GOT3 (cell line): ENCODE data around the gene NFIB.

Experiments used
- DNase-seq: peaks from one replicate; lab custom pipeline; 2025; ENCODE audit warnings: mixed read lengths; lab: John Stamatoyannopoulos, UW

NFIB gene

DNA sequence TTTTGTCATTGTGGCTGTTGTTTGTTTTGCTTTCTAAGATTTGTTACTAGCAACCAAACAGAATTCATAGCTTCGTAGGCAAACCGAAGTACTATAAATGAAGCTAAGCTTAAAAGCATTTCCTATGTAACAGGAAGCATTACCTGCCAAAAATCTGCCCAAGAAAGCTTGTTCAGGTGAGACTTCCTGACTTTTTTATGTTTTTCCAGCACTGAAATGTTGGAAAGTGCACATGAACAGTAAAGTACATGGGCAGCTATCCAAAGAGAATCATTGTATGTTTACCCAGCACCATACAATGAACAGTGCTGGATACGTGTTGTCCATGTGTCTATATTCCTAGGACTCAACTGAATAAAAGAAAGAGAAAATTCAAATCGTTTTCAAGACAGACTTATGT lies 247.1 kb downstream of the NFIB start:
- no peak for DNase-seq

DNA sequence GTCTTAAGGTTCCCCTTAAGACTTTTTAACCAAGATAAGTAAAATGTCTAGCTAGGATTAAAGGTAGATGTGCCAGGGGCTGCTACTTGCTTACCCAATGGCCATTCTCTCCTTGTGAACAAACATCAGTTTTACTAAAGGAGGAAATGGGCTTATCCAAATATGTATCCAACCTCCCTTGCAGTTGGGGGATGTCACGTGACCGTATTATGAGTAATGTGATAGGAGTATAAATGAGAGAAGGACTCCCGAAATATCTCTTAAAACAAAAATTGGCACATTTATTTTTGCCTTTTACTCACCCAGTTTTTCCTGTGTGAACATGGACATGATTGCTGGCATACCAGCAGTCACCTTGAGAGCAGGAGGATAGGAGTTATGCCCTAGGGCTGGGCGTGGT lies 247.9 kb downstream of the NFIB start:
- DNase-seq = no peak

DNA sequence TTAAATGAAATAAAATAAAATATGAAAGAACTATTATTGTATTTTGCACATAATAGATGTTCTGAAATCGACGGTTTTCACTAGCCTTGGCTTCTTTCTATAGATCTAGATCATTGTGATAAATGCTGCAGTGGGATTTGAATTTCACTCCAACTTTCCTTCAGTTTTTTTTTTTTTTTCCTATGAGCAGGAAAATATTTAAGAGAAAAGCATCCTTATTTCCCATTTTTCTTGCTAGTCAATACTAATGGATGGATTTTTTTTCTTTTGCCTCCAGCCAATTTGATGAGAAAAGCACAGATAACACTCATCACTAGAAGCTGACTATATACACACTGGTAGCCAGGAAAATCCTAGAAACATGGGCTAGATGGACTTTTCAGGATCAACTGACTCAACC lies 249.0 kb downstream of the NFIB start:
- no peak for DNase-seq

DNA sequence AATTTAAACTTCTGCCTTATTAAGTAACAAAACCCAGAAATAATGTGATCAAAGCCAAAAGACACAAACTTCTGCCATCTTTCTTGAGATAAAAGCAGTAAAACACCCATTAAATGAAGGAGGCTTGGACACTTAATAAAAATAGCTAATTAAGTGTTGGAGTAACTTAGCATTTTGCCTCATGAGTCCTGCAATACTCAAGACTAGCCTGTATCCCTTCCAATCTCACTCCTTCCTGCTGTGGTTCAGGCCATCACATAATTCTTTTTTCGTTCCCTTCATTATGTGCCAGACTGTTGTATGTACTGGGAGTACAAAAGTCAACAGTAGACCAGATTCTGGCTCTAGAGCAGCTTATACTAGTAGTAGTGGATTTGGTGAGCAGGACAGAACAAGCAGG lies 250.2 kb downstream of the NFIB start:
- no peak for DNase-seq

DNA sequence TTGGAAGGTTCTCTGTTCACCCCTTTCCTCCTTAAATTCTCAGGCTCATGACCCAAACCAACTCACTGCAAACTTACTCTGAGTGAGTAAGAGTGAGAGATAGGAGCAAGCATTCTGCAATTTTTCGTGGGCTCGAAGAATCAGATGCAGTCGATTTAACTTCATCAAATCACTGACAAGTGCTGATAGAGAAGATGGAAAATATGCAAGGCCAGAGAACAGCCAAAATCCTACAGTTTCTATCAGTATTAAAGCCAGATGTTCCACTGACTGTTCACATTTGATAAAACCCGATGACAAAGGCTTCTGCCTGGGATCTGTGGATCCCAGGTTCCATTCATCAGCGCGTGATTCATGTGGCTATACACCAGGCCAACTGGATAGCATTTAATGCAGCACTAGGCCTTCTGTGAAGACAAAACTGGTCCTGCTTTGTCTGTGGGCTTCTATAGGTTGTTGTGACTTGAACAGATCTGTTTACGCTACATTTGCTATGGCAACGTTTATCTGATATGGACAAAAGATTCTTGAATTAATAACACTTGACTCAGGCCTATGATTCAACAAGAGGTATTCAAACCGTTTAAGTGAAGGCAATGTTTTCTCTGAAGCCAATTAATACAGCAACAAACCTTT lies 251.2 kb downstream of the NFIB start:
- DNase-seq = no peak

DNA sequence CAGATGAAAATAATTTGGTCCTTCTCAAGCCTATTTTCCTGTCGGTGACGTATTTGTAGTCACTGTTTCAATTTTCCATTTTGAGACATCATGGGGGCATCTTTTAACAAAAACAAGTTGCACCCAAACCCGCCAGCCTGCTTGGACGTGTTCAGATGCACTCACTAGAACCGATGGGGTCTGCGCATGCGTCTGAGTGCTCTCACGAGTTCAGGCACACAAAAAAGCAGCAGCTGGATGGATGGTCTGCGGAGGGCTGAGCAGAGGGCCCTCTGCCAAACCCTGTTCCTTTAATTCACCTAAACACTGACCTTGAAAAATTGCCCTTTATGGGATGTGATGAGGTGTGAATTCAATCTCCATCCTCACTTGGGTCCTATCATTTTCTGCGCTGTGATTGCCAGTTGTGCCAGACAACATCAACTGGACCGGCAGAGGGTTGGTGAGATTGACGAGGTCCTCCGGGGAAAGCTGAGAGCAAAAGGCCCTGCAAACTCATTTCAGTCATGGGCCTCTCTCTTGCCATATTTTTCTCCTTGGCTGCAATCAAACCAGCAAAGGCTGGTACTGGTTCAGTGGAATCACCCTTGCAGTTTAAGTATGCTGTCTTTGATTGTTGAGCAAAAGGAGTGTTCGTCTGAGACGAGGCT lies 251.9 kb downstream of the NFIB start:
- DNase-seq = no peak

DNA sequence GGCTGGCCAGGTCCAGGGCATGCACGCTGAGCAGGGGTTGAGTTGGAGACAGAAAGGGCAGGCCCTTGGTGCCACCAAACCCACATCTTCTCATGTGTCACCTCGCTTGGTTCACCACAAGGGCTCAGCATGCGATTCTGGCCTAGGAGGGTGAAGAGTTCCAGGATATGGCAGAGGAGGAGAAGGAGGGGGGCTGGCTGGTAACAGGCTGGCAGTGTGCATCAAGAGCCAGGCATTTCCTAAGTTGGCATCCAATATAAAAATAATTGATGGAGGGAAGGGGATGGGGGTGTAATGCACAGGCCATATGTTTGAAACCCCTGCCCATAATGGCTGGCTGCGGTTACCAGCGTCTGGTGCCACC lies 255.6 kb downstream of the NFIB start:
- DNase-seq = no peak

GRCh38 chr9:14057368-14058324 lies 256.3 kb downstream of the NFIB start:
- DNase-seq = no peak

DNA sequence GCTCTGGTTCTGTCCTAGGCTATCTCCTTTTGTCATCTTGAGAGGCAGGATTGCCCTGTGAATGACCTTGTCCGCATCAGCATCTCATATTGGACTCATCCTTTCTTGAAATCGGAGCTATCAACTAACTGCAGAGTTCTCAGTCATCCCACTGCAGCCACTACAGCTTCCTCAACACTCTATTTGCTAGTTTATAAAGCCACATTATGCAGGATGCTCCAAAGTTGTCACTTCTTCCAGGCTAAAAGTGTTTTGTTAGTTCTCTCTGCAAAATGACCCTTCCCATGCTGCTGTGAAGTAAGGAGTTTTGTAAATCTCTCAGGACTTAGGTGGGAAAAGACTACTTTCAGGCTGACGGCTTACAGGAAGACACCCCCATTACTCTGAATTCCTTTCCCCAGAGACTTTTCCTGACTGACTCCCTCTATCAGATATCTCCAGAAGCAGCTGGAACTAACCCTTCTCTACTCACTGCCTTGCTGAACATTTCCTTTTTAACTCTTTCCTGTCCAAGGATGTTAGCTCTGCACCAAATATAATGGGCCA lies 257.6 kb downstream of the NFIB start:
- DNase-seq = no peak

DNA sequence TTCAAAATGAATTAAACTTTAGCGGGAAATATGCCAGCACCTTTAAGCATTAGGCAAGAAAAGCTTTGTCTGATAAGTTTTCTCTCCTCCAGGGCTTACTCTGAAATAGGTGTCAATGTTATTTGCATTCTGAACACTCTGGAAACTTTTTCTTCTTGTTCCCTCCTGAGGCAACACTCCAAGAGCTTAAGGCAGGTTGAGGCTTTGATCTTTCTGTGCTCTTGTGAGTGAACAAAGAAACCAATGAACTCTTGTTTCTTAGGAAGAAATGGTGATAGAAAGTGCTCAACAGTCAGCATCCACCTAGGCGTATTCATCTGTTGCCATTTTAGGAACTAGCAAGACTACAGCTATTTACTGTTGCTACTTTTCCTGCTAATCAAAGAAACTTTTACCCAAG lies 259.8 kb downstream of the NFIB start:
- DNase-seq = no peak

DNA sequence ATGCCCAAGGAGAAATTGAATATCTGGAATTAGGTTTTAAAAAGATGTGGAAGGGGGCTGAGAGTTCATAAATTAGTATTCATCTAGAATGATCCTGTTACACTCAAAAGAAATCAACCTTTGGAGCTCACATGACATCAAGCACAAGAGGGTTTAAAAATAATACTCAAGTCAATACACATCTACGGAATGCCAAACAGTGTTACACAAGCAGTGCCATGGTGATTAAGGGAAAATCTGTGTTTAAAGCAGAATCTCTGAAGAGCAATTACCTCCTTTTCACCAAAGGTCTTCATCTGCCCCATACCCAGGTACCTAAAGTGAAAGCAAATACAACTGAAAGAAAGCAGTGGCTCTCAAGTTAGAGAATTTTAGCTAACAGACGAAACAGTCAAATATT lies 261.6 kb downstream of the NFIB start:
- DNase-seq = no peak

- no peak for DNase-seq
Measured at GRCh38 chr9:14051419-14051818, 262.5 kb downstream of the NFIB start.

DNA sequence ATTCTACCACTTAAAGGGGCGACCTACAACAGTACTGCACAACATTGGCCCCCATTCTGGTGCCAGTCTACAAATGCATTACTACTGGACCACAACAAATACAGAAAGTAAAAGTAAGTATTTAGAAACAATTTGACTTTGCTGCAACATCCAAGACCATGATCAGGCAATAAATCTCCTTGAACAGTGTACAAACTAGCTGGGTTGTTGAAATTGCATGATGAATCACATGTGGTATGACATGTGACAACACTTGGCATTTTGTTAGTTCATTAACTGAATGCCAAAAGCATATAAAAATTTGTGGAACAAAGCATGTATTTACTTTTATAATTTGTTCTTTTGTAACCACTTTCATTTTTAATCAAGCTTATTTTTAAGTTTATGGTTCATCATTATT lies 270.5 kb downstream of the NFIB start:
- no peak for DNase-seq

- no peak for DNase-seq
Measured at GRCh38 chr9:14037331-14037730, 276.6 kb downstream of the NFIB start.

- DNase-seq = no peak
Measured at GRCh38 chr9:14033067-14033466, 280.9 kb downstream of the NFIB start.
